Muscle layer of colon (tissue), 2 donors: ENCODE measurements around the gene CNKSR2.

Experiments
- H3K27ac ChIP-seq: one replicate; pipeline ENCODE4 v1.7.0; 2013; ENCODE audit warnings: low read depth, mild to moderate bottlenecking, low read length, moderate library complexity
- H3K27me3 ChIP-seq, 2 donors: one replicate each; pipeline ENCODE4 v1.7.0; 2013; ENCODE audit warnings: low read length in 2 of 2, mild to moderate bottlenecking in 2 of 2; ENCODE audit not compliant: insufficient read depth in 2 of 2, control insufficient read depth in 1 of 2
- H3K36me3 ChIP-seq: one replicate; pipeline ENCODE4 v1.7.0; 2013; ENCODE audit warnings: mild to moderate bottlenecking, low read length; ENCODE audit not compliant: insufficient read depth
- H3K4me1 ChIP-seq: one replicate; pipeline ENCODE4 v1.7.0; 2013; ENCODE audit warnings: mild to moderate bottlenecking, low read length; ENCODE audit not compliant: insufficient read depth
- H3K4me3 ChIP-seq, 2 donors: one replicate each; pipeline ENCODE4 v1.7.0; 2013; ENCODE audit warnings: low read length in 2 of 2, low read depth in 1 of 2, mild to moderate bottlenecking in 1 of 2, moderate library complexity in 1 of 2
- H3K9ac ChIP-seq: one replicate; pipeline ENCODE4 v1.7.0; 2013; ENCODE audit warnings: low read length
- H3K9me3 ChIP-seq: one replicate; pipeline ENCODE4 v1.7.0; 2013; ENCODE audit warnings: mild to moderate bottlenecking, low read length
- donor health status: abdominal sarcoma.
- donor health status: Adenocarcinoma of cecum.

The CNKSR2 gene

GRCh38 chrX:21383546-21383945 lies 9.3 kb downstream of the CNKSR2 start:
- Histone ChIP-seq H3K36me3 (no peaks in the 10 kb centered on the region), H3K9ac (no peak overlapping the region), H3K4me3 (no peak overlapping the region), H3K27me3 (no peaks in the 10 kb centered on the region), H3K9me3 (no peaks in the 10 kb centered on the region), H3K27ac (no peak overlapping the region), H3K4me1 (no peaks in the 10 kb centered on the region)

- Histone ChIP-seq H3K9ac (no peak overlapping the region), H3K9me3 (no peaks in the 10 kb centered on the region), H3K27ac (no peak overlapping the region), H3K36me3 (no peaks in the 10 kb centered on the region), H3K4me1 (no peaks in the 10 kb centered on the region), H3K27me3 (no peaks in the 10 kb centered on the region), H3K4me3 (no peak overlapping the region)
Observed at GRCh38 chrX:21384178-21384577, 10.0 kb downstream of the CNKSR2 start.

DNA sequence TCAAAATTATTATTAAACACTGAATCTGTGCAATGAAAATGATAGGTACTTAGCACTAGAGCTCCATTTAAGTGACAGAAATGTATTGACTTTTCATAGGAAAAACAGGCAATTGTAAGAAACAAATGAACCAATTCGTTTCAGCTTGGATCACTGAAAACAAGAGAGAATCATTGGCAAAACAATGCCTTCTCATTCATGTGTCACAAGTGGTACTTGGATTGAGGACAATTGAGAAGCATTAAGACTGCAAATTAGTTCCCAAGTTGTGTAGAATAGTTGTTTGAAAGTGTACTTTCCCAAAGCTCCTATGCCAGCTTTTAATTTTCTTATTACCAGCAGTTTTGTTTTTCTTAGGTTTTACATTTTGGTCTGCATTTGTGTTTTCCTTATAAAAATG lies 20.6 kb downstream of the CNKSR2 start:
- no peaks in the 10 kb centered on the region for H3K9me3 ChIP-seq
- H3K36me3 ChIP-seq: no peaks in the 10 kb centered on the region
- H3K4me1 ChIP-seq: no peaks in the 10 kb centered on the region
- no peaks in the 10 kb centered on the region for H3K27me3 ChIP-seq
- H3K27ac ChIP-seq: no peak overlapping the region
- H3K4me3 ChIP-seq: no peak overlapping the region
- no peak overlapping the region for H3K9ac ChIP-seq

DNA sequence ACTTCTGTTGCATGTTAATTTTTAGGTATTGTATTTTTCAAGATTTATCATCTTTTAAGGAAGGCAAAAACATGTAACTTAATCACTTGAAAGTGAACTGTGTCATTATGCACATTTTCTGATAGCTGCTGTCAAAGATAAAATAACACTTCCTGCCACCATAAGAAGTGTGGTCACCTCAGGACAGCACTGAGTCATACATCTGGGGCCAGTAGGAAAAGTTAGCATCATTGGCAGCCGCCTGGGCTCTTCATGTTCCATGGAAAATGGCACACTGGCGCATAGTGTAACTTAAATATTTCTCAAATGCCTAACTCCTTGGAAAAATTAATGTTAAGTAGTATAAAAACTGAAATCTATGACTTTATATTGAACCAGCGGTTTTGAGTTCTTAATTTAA lies 24.2 kb downstream of the CNKSR2 start:
- H3K4me1 ChIP-seq: no peaks in the 10 kb centered on the region
- no peak overlapping the region for H3K27ac ChIP-seq
- no peaks in the 10 kb centered on the region for H3K27me3 ChIP-seq
- H3K4me3 ChIP-seq: no peak overlapping the region
- no peak overlapping the region for H3K9ac ChIP-seq
- H3K36me3 ChIP-seq: no peaks in the 10 kb centered on the region
- no peaks in the 10 kb centered on the region for H3K9me3 ChIP-seq

- Histone ChIP-seq H3K9me3 (no peaks in the 10 kb centered on the region), H3K27me3 (no peaks in the 10 kb centered on the region), H3K4me3 (no peak overlapping the region), H3K36me3 (no peaks in the 10 kb centered on the region), H3K4me1 (no peaks in the 10 kb centered on the region), H3K27ac (no peak overlapping the region), H3K9ac (no peak overlapping the region)
Observed at GRCh38 chrX:21400408-21401121, 26.3 kb downstream of the CNKSR2 start.

DNA sequence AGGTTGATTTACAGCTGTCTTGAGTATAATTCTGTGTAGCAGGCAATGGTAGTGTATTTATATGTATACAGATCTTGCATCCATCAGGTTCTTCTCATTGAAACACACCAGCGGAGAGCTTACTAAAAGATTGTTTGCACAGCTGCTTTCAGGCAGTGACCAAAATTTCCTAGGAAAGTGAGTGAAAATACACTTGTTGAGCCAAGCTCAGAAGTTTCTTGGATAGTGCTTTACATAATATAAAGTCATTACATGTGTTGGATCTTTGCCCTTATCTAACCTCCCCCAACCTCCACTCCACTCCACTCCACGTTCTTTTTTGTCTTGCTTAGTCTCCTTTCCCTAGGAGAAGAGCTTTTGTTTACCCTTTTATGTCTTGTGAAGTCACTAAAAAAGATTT lies 34.1 kb downstream of the CNKSR2 start:
- no peaks in the 10 kb centered on the region for H3K4me1 ChIP-seq
- H3K36me3 ChIP-seq: no peaks in the 10 kb centered on the region
- no peaks in the 10 kb centered on the region for H3K27me3 ChIP-seq
- no peak overlapping the region for H3K9ac ChIP-seq
- no peak overlapping the region for H3K27ac ChIP-seq
- no peaks in the 10 kb centered on the region for H3K9me3 ChIP-seq
- H3K4me3 ChIP-seq: no peak overlapping the region

GRCh38 chrX:21408788-21409187 lies 34.6 kb downstream of the CNKSR2 start:
- H3K9ac ChIP-seq: no peak overlapping the region
- H3K4me1 ChIP-seq: no peaks in the 10 kb centered on the region
- H3K4me3 ChIP-seq: no peak overlapping the region
- H3K9me3 ChIP-seq: no peaks in the 10 kb centered on the region
- no peak overlapping the region for H3K27ac ChIP-seq
- H3K36me3 ChIP-seq: no peaks in the 10 kb centered on the region
- H3K27me3 ChIP-seq: no peaks in the 10 kb centered on the region

DNA sequence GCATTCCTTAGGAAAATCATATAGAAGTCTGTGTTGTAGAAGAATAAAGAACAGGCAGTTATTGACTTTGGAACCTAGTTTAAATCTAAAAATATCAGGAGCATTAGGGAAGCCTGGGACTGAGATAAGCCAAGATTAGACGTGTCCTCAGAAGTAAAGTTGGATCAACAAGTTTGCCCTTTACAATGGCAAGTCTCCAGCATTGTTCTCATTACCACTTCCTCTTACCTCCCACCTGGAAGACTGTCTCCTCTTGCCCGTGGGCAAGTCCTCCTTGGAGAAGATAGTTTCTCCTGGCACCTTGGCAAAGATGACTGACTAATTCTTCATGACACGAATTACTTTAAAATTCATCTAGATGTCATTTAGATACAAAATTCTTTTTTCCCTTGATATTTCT lies 37.8 kb downstream of the CNKSR2 start:
- no peaks in the 10 kb centered on the region for H3K27me3 ChIP-seq
- H3K4me1 ChIP-seq: no peaks in the 10 kb centered on the region
- H3K27ac ChIP-seq: no peak overlapping the region
- H3K4me3 ChIP-seq: no peak overlapping the region
- H3K9ac ChIP-seq: no peak overlapping the region
- no peaks in the 10 kb centered on the region for H3K9me3 ChIP-seq
- no peaks in the 10 kb centered on the region for H3K36me3 ChIP-seq

GRCh38 chrX:21412883-21413282 lies 38.7 kb downstream of the CNKSR2 start:
- Histone ChIP-seq H3K36me3 (no peaks in the 10 kb centered on the region), H3K9me3 (no peaks in the 10 kb centered on the region), H3K27me3 (no peaks in the 10 kb centered on the region), H3K4me3 (no peak overlapping the region), H3K27ac (no peak overlapping the region), H3K4me1 (no peaks in the 10 kb centered on the region), H3K9ac (no peak overlapping the region)

DNA sequence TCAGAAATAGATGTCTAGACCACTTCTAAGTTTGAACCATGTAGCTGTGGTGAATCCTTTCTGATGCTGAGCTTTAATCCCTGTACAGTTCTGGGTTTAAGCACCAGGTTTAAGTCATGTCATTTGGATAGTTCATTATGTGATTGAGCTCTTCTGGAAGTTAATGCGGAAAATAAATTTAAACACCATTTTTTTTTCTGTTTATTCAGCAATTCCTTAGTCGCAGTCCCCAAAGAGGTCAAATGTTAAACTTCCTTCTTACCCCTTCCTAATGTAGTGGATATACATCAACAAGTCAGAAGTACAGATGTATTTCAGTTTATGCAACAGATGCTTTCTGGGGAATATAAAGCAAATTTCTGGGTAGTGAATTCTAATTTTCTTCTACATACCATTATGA lies 52.9 kb downstream of the CNKSR2 start:
- no peak overlapping the region for H3K27ac ChIP-seq
- no peaks in the 10 kb centered on the region for H3K27me3 ChIP-seq
- H3K4me3 ChIP-seq: no peak overlapping the region
- H3K4me1 ChIP-seq: no peaks in the 10 kb centered on the region
- H3K36me3 ChIP-seq: no peaks in the 10 kb centered on the region
- H3K9me3 ChIP-seq: no peaks in the 10 kb centered on the region
- H3K9ac ChIP-seq: no peak overlapping the region

GRCh38 chrX:21437036-21437435 lies 62.8 kb downstream of the CNKSR2 start:
- no peaks in the 10 kb centered on the region for H3K4me1 ChIP-seq
- H3K27ac ChIP-seq: no peak overlapping the region
- no peak overlapping the region for H3K4me3 ChIP-seq

GRCh38 chrX:21438792-21439191 lies 64.6 kb downstream of the CNKSR2 start:
- no peak overlapping the region for H3K4me3 ChIP-seq
- H3K36me3 ChIP-seq: no peaks in the 10 kb centered on the region
- no peaks in the 10 kb centered on the region for H3K9me3 ChIP-seq
- H3K9ac ChIP-seq: no peak overlapping the region
- H3K4me1 ChIP-seq: no peaks in the 10 kb centered on the region
- H3K27me3 ChIP-seq: no peaks in the 10 kb centered on the region
- no peak overlapping the region for H3K27ac ChIP-seq

More at GRCh38 chrX:21437036-21437435, 62.8 kb downstream of the CNKSR2 start:
- Histone ChIP-seq H3K9ac (no peak overlapping the region), H3K27me3 (no peaks in the 10 kb centered on the region), H3K9me3 (no peaks in the 10 kb centered on the region), H3K36me3 (no peaks in the 10 kb centered on the region)
